ENCODE data around the gene ZNF443.
"Not testable (repeated sequence)": the region's sequence is repeated elsewhere in the genome, so short reads cannot be mapped to it uniquely, and the experiment has no call there.

ZNF443 gene

GRCh38 chr19:12425236-12425887 is 15.5 kb downstream of the ZNF443 start:
- DNase-seq (ENCODE audit: low spot score) (no peak), FAIRE-seq (no peak)

- not testable (repeated sequence) for FAIRE-seq
Observed at GRCh38 chr19:12417273-12417672, 23.5 kb downstream of the ZNF443 start.

GRCh38 chr19:12411893-12412292 is 28.9 kb downstream of the ZNF443 start:
- no peak for DNase-seq (ENCODE audit: low spot score)
- no peak for FAIRE-seq

More at GRCh38 chr19:12417273-12417672, 23.5 kb downstream of the ZNF443 start:
- not testable (repeated sequence) for DNase-seq (ENCODE audit: low spot score)

GRCh38 chr19:12400633-12401502 is 40.0 kb downstream of the ZNF443 start, which contains the start of gene ZNF799:
TSS of gene ZNF799 (minus strand) at chr19:12401271. CDS start at chr19:12401070, 201 bp downstream.
- DNase-seq (ENCODE audit: low spot score) (peak; percentile 96), FAIRE-seq (peak; percentile 91)

GRCh38 chr19:12399901-12400632 is 40.8 kb downstream of the ZNF443 start:
- peak; percentile 96 for FAIRE-seq
- peak; percentile 36 for DNase-seq (ENCODE audit: low spot score)

GRCh38 chr19:12391148-12391547 is 49.7 kb downstream of the ZNF443 start:
- DNase-seq (ENCODE audit: low spot score); FAIRE-seq: not testable (repeated sequence)

- FAIRE-seq; DNase-seq (ENCODE audit: low spot score): not testable (repeated sequence)
Observed at GRCh38 chr19:12386365-12386764, 54.5 kb downstream of the ZNF443 start.

- FAIRE-seq = no peak
- no peak for DNase-seq (ENCODE audit: low spot score)
Observed at GRCh38 chr19:12380444-12380737, 60.4 kb downstream of the ZNF443 start.

- DNase-seq (ENCODE audit: low spot score) (no peak), FAIRE-seq (no peak)
Observed at GRCh38 chr19:12379732-12380443, 60.9 kb downstream of the ZNF443 start.
